GM12878 (cell line): Measurements from ENCODE around the gene RFC4. TPM values are rescaled to one million over a fixed set of nuclear protein-coding genes. Genes with fewer than 3 reads are reported as not detected.

Experiments
- ATAC-seq: fragments of 200-7000 bp; cut with Tn5 transposase; 3 replicates; pipeline ENCODE4 v1.9.1; 2020; ENCODE audit warnings: mild to moderate bottlenecking, moderate library complexity
- BruUV-seq: library from RNA; stranded (reverse); fragments of 400-500 nt; replicated peaks from 2 replicates; lab custom pipeline; 2021; lab: Mats Ljungman, UMichigan
- CTCF ChIA-PET: fragments of 300-600 bp; sonication (Branson Sonifier 250); formaldehyde crosslinking; extraction: SDS; loops from one replicate; lab custom pipeline; 2021; ENCODE audit warnings: inconsistent platforms; lab: Yijun Ruan, JAX
- POLR2A ChIA-PET: fragments of 350-600 bp; formaldehyde crosslinking; extraction: SDS; loops from one replicate; lab custom pipeline; 2021; ENCODE audit warnings: inconsistent platforms; lab: Charles Lee
- RAD21 ChIA-PET: fragments of 300-600 bp; sonication (Branson Sonifier 250); formaldehyde crosslinking; loops from one replicate; lab custom pipeline; 2023; ENCODE audit warnings: antibody characterized with exemption; ENCODE audit not compliant: unreplicated experiment; lab: Charles Lee
- SMC1A ChIA-PET: fragments of 300-600 bp; sonication (Branson Sonifier 250); formaldehyde crosslinking; loops from one replicate; lab custom pipeline; 2023; ENCODE audit not compliant: unreplicated experiment, uncharacterized antibody; lab: Charles Lee
- DNase-seq: peaks from one replicate; pipeline ENCODE4 v3.0.0-alpha.2; 2011; ENCODE audit warnings: low read depth, low spot score
- FAIRE-seq: peaks from 3 replicates; lab custom pipeline; 2011; peaks lifted over from hg19 to GRCh38; lab: Jason Lieb, UNC
- H2AFZ ChIP-seq: 2 replicates; pipeline ENCODE4 v1.6.0; 2011; ENCODE audit warnings: low read depth, low read length, control low read depth; ENCODE audit not compliant: control insufficient read depth
- H3K27ac ChIP-seq: 2 replicates; pipeline ENCODE4 v1.5.1; 2011; ENCODE audit warnings: control low read depth; ENCODE audit not compliant: control insufficient read depth, insufficient read depth
- H3K27me3 ChIP-seq, 2 experiments: replicated peaks in 1 of 2; 2 replicates each; pipeline versions ENCODE4 v1.6.0 to v1.6.1; 2011; ENCODE audit warnings: low read length in 1 of 2; ENCODE audit not compliant: control insufficient read depth in 2 of 2, insufficient read depth in 2 of 2
- H3K36me3 ChIP-seq, 2 experiments: 2 replicates each; pipeline ENCODE4 v1.5.1; 2011; ENCODE audit warnings: low read length in 1 of 2; ENCODE audit not compliant: control insufficient read depth in 2 of 2, insufficient read depth in 2 of 2
- H3K4me1 ChIP-seq: 2 replicates; pipeline ENCODE4 v1.6.1; 2011; ENCODE audit warnings: mild to moderate bottlenecking, low read length, moderate library complexity, mixed read lengths; ENCODE audit not compliant: control insufficient read depth, insufficient read depth
- H3K4me2 ChIP-seq: 2 replicates; pipeline ENCODE4 v1.6.0; 2011; ENCODE audit warnings: control low read depth; ENCODE audit not compliant: control insufficient read depth, insufficient read depth
- H3K4me3 ChIP-seq: fragments of 200-600 bp; sonication (generic); 2 replicates; pipeline ENCODE4 v1.5.1; 2016
- H3K79me2 ChIP-seq: 2 replicates; pipeline ENCODE4 v1.6.0; 2011; ENCODE audit warnings: low read length; ENCODE audit not compliant: control insufficient read depth, insufficient read depth
- H3K9ac ChIP-seq: 2 replicates; pipeline ENCODE4 v1.8.0; 2011; ENCODE audit warnings: low read length, control low read depth, mixed read lengths; ENCODE audit not compliant: control insufficient read depth, insufficient read depth
- H3K9me3 ChIP-seq: replicated peaks from 3 replicates; pipeline ENCODE4 v1.5.1; 2011; ENCODE audit warnings: mild to moderate bottlenecking, low read length; ENCODE audit not compliant: control insufficient read depth, insufficient read depth
- H4K20me1 ChIP-seq: 2 replicates; pipeline ENCODE4 v1.6.0; 2011; ENCODE audit not compliant: control insufficient read depth, insufficient read depth
- EZH2 ChIP-seq: IDR thresholded peaks from 2 replicates; pipeline ENCODE4 v1.6.1; 2012; ENCODE audit warnings: low read depth, mild to moderate bottlenecking, control low read depth, inconsistent platforms, low read length, borderline replicate concordance; ENCODE audit not compliant: control insufficient read depth
- HDAC2 ChIP-seq: fragments of 200-600 bp; sonication (generic); IDR thresholded peaks from 2 replicates; pipeline ENCODE4 v1.6.1; 2017
- NR2C2 ChIP-seq: IDR thresholded peaks from 2 replicates; pipeline ENCODE4 v1.6.1; 2011; ENCODE audit warnings: borderline replicate concordance, low read depth; ENCODE audit not compliant: control insufficient read depth, insufficient read length
- RAD21 ChIP-seq: IDR thresholded peaks from 2 replicates; pipeline ENCODE4 v1.6.1; 2011; ENCODE audit warnings: mild to moderate bottlenecking, low read depth, low read length, moderate library complexity; ENCODE audit not compliant: insufficient read depth
- STAT1 ChIP-seq: fragments of 450-650 bp; conservative IDR thresholded peaks from 2 replicates; pipeline ENCODE4 v1.6.1; 2014; ENCODE audit warnings: antibody characterized with exemption, mild to moderate bottlenecking
- ZNF592 ChIP-seq: fragments of 450-650 bp; IDR thresholded peaks from 2 replicates; pipeline ENCODE4 v1.6.1; 2017; ENCODE audit warnings: mild to moderate bottlenecking, moderate library complexity
- ZZZ3 ChIP-seq: IDR thresholded peaks from 2 replicates; pipeline ENCODE4 v1.6.1; 2011; ENCODE audit warnings: low read depth; ENCODE audit not compliant: control insufficient read depth, insufficient read length
- WGBS: methylation state at CpG from one replicate; pipeline ENCODE4 v1.1.6; 2016; ENCODE audit warnings: low lambda C conversion rate; ENCODE audit not compliant: insufficient replicate concordance, insufficient coverage; ENCODE audit errors: missing lambda C conversion rate; 5-methylcytosine and 5-hydroxymethylcytosine counted together
- in situ Hi-C: fragments of 300-500 bp; cut with MboI; formaldehyde crosslinking; loops from 9 replicates; pipeline ENCODE4 v1.14.3; 2018; ENCODE audit warnings: mixed read lengths
- intact Hi-C: fragments of 100-400 bp; cut with micrococcal nuclease; formaldehyde crosslinking; loops from one replicate; pipeline ENCODE4 v1.14.2; 2022; ENCODE audit not compliant: unreplicated experiment
- polyA plus RNA-seq, 11 experiments: library from polyadenylated mRNA; depleted of rRNA in 4 of 11; unstranded in 6 of 11; stranded (reverse) in 5 of 11; fragments of >200 nt; fragmentation: Nextera tagmentation in 4 of 11; fragmentation: Illumina TruSeq in 1 of 11; extraction: Ambion mirVana in 4 of 11; extraction: Trizol in 1 of 11; gene quantifications; 1 replicate in 1 of 11; 2 replicates in 10 of 11; pipeline versions ENCODE4 v1.2.1 to v1.2.3, GENCODE V29; 2011 to 2016; ENCODE audit warnings: inconsistent platforms in 2 of 11, missing spikeins in 2 of 11, low read depth in 1 of 11
- total RNA-seq, 4 experiments: library from RNA; depleted of rRNA in 3 of 4; stranded (reverse); fragments of >200 nt in 3 of 4; fragmentation: Illumina TruSeq in 1 of 4; extraction: Trizol in 1 of 4; gene quantifications; 2 replicates each; pipeline versions ENCODE4 v1.2.1 to v1.2.3, GENCODE V29; 2013 to 2021

RFC4 gene
- total and polyA plus RNA-seq, 10 of the 15 experiments (the other 5 are each of a cell fraction or from before 2014, with no cell fraction given), result 49.1 to 144 (median 112) TPM

- Histone ChIP-seq H3K4me3 (no peak overlapping the region), H3K27me3 (no peaks in the 10 kb centered on the region), H3K36me3 (no peaks in the 10 kb centered on the region), H3K9ac (no peak overlapping the region), H3K27ac (no peak overlapping the region), H4K20me1 (no peaks in the 10 kb centered on the region), H3K79me2 (no peaks in the 10 kb centered on the region), H2AFZ (no peak overlapping the region), H3K4me2 (no peak overlapping the region), H3K4me1 (peaks cover 5% of the 10 kb centered on the region; the same call in 1 of the 2 replicates), H3K9me3 (no peaks in the 10 kb centered on the region)
- intact Hi-C loops, result no loop called here
- RAD21 ChIA-PET, result no interaction called here
- no peak for DNase-seq
- WGBS, result 54% methylated on average over 8 of the region's 8 CpGs
- no TSS peak for BruUV-seq
- POLR2A ChIA-PET, result no interaction called here
- no peak for FAIRE-seq
- SMC1A ChIA-PET, result no interaction called here
- CTCF ChIA-PET, result no interaction called here
- in situ Hi-C loops, result loop anchor here (25.0 kb wide), 1 partner anchor 839 kb away; the partner anchor contains the start of gene TRA2B
- no peak for ATAC-seq
- no peak for TF ChIP-seq ZZZ3
- no peak for TF ChIP-seq NR2C2
- no peak for TF ChIP-seq EZH2
- TF ChIP-seq HDAC2, result no peak
These were observed 30.3 kb downstream of the RFC4 start for GRCh38 chr3:186775999-186776398.

- Histone ChIP-seq H3K9ac (peak overlapping the region; percentile 39), H3K4me3 (peak overlapping the region; percentile 67), H3K27me3 (no peaks in the 10 kb centered on the region), H3K4me2 (peak overlapping the region; percentile 62), H3K79me2 (no peaks in the 10 kb centered on the region), H3K4me1 (peaks cover 5% of the 10 kb centered on the region; the same call in 1 of the 2 replicates), H3K27ac (no peak overlapping the region), H3K36me3 (no peaks in the 10 kb centered on the region), H2AFZ (peak overlapping the region; percentile 51), H4K20me1 (no peaks in the 10 kb centered on the region), H3K9me3 (no peaks in the 10 kb centered on the region)
- no TSS peak for BruUV-seq
- FAIRE-seq (peak; percentile 27), DNase-seq (no peak), ATAC-seq (peak; percentile 96)
- ChIA-PET POLR2A (interaction anchor here (0.6 to 1.5 kb wide), 3 partner anchors 9 to 554 kb away, joined by 4 to 6 read pairs (median 4); partner anchors contain the start of gene EIF4A2), RAD21 (no interaction called here), SMC1A (interaction anchor here (1.2 kb wide), 2 partner anchors 11 to 13 kb away, joined by 3 read pairs; partner anchors contain the start of gene EIF4A2), CTCF (interaction anchor here (0.6 to 2.1 kb wide), 6 partner anchors 10 to 366 kb away, joined by 3 to 12 read pairs (median 4); partner anchors contain the start of genes EIF4A2 and RPL39L)
- intact Hi-C loops (no loop called here), in situ Hi-C loops (no loop called here)
- WGBS, result 11% methylated on average over 28 of the region's 28 CpGs
- TF ChIP-seq EZH2, result no peak
- TF ChIP-seq ZNF592, result no peak
- TF ChIP-seq RAD21, result no peak
- no peak for TF ChIP-seq STAT1
These were observed 33.4 kb downstream of the RFC4 start for GRCh38 chr3:186772701-186773417.
